LNCaP clone FGC (cell line): ENCODE results near the gene TENM4.

Source experiments
- DNase-seq: peaks from one replicate; pipeline ENCODE4 v3.0.0-alpha.2; 2011; ENCODE audit warnings: low read depth
- H3K4me3 ChIP-seq: 2 replicates; pipeline ENCODE4 v1.5.1; 2011; ENCODE audit warnings: mild to moderate bottlenecking, low read depth, low read length, control low read depth
- TF ChIP-seq, protein P1 (sequence below): IDR thresholded peaks from 2 replicates; pipeline ENCODE4 v1.5.1; 2012; ENCODE audit warnings: mild to moderate bottlenecking; ENCODE audit not compliant: control insufficient read depth, insufficient read depth; ENCODE audit errors: extremely low read depth

The TENM4 gene

GRCh38 chr11:78810559-78811009 lies 630.2 kb downstream of the TENM4 start:
- TF ChIP-seq, protein P1, sequence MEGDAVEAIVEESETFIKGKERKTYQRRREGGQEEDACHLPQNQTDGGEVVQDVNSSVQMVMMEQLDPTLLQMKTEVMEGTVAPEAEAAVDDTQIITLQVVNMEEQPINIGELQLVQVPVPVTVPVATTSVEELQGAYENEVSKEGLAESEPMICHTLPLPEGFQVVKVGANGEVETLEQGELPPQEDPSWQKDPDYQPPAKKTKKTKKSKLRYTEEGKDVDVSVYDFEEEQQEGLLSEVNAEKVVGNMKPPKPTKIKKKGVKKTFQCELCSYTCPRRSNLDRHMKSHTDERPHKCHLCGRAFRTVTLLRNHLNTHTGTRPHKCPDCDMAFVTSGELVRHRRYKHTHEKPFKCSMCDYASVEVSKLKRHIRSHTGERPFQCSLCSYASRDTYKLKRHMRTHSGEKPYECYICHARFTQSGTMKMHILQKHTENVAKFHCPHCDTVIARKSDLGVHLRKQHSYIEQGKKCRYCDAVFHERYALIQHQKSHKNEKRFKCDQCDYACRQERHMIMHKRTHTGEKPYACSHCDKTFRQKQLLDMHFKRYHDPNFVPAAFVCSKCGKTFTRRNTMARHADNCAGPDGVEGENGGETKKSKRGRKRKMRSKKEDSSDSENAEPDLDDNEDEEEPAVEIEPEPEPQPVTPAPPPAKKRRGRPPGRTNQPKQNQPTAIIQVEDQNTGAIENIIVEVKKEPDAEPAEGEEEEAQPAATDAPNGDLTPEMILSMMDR = no peak
- DNase-seq = no peak
- no peak overlapping the region for H3K4me3 ChIP-seq

- DNase-seq = no peak
- TF ChIP-seq, protein P1 = no peak
- no peak overlapping the region for H3K4me3 ChIP-seq
Observed at GRCh38 chr11:78809931-78810541, 630.8 kb downstream of the TENM4 start.

GRCh38 chr11:78808923-78809322 lies 631.9 kb downstream of the TENM4 start:
- TF ChIP-seq, protein P1 = no peak
- H3K4me3 ChIP-seq = no peak overlapping the region
- no peak for DNase-seq

GRCh38 chr11:78807351-78807750 lies 633.5 kb downstream of the TENM4 start:
- DNase-seq = no peak
- TF ChIP-seq, protein P1 = no peak

GRCh38 chr11:78806214-78807004 lies 634.4 kb downstream of the TENM4 start:
- TF ChIP-seq, protein P1 = no peak
- no peak overlapping the region for H3K4me3 ChIP-seq
- no peak for DNase-seq

More at GRCh38 chr11:78807351-78807750, 633.5 kb downstream of the TENM4 start:
- no peak overlapping the region for H3K4me3 ChIP-seq

DNA sequence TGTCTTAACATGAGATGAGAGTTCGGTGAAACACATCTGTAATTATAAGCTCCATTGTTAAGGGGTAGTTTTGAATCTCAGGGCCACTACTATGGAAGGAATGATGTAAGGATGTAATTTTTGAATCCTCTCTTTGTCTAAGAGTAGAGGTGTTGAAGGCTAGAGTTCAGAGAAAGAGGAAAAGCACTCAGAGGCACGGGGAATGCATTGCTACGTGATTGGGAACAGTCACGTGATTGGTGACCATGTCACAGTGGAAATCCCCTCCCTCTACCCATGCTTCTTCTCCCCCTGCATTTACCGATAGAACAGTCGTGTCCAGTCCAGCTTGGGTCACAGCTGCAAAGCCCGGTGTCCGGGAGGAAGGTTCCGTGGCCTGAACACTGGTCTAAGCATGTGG lies 635.8 kb downstream of the TENM4 start:
- TF ChIP-seq, protein P1 = no peak
- DNase-seq = no peak
- H3K4me3 ChIP-seq = no peak overlapping the region
